ENCODE results near the gene GCH1.
"Not testable (repeated sequence)": the region's sequence is repeated elsewhere in the genome, so short reads cannot be mapped to it uniquely, and the experiment has no call there.

The GCH1 gene

DNA sequence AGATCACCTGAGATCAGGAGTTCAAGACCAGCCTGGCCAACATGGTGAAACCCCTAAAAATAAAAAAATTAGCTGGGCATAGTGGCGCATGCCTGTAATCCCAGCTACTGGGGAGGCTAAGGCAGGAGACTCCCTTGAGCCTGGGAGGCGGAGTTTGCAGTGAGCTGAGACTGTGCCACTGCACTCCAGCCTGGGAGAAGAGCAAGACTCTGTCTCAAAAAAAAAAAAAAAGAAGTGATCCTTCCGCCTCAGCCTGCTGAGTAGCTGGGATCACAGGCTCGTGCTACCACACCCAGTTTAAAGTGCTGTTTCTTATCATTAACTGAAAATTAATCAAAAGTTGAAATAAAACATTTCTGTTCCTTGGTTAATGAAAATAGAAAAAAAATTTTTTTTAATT, 6.3 kb upstream of the GCH1 start:
- DNase-seq (ENCODE audit: low read depth in 3 of 3), result not testable (repeated sequence)

DNA sequence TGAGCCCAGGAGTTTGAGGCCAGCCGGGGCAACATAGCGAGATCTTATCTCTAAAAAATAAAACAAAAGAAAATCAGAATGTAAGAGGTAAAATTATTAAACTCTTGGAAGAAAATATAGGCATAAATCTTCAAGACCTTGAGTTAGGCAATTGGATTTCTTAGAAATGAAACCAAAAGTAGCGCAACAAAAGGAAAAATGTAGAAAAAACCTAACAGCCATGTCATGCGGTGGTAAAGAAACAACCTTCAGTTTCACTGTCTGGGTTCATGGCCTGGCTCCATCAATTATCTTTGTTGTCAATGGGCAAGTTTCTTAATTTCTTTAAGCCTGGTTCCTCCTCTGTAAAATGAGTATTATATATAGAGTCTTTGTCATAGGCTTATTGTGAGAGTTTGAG, 5.6 kb upstream of the GCH1 start:
- DNase-seq (ENCODE audit: low read depth in 3 of 3), result no peak

DNA sequence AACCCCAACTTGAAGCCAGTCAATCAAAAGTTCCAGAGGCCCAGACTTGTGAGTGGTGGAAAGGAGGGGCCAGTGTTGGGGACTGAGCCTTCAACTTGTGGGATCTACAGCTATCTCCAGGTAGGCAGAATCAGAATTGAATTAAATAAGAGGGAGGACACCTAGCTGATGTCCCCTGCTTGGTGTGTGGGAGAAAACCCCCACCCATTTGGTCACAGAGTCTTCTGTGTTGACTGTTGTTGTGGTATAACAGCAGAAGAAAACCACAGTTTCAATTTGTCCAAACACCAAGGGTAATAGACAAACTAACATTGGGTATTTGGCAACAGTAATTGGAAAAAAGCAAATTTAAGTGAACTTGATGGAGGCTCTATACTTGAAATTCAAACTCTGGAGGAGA, 3.4 kb upstream of the GCH1 start:
- DNase-seq (ENCODE audit: low read depth in 3 of 3), result no peak

GRCh38 chr14:54902143-54902520, 494 bp downstream of the GCH1 start:
- peak; percentile 53 to 65 (median 59) for DNase-seq (ENCODE audit: low read depth in 3 of 3)

DNA sequence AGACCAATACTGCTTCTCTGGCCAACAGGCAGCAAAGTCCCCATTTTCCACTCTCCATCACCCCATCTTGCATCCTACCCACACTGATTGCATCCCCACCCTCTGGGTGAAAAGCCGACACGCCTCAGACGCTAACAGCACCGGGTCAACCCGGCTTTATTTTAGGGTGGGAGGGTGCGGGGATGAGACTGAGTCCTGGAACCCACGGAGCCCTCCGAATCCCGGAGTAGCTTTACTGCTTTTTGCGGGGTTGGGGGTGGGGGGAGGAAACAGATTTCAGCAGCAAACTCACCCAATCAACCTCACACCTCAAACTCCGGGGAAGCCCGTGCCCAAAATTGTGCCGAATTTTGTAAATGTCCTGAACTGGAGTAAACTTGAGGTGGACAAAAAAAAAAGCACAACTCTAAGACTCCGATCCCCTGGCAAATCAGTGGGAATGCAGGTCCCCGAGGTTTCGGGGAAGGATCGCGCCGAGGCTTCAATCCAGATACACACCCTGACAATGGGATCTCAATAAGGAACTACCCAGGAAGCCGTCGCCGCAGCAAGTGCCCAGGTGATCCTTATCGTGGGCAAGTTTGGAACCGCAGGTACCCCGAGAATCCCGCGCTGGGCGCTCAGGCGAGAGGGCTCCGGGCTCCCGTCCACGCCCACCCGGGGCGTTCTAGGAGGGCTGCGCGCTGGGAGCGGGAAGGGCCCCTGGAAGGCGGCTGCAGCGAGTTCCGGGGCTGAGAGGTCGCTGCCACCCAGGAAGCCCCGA, 1.1 kb downstream of the GCH1 start:
- DNase-seq (ENCODE audit: low read depth in 3 of 3), result no peak

DNA sequence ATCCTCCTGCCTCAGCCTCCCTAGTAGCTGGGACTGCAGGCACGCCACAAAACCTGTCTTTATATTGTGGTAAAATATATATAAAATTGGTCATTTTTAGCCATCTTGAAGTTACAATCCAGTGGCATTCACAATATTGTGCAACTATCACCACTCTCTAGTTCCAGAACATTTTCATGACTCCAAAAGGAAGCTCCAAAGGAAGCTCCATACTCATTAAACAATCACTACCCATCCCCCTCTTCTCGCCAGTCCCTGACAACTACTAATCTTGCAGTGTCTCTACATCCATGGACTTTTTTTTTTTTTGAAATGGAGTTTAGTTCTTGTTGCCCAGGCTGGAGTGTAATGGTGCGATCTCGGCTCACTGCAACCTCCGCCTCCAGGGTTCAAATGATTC, 3.1 kb downstream of the GCH1 start:
- DNase-seq (ENCODE audit: low read depth in 3 of 3), result no peak

- DNase-seq (ENCODE audit: low read depth in 3 of 3), result not testable (repeated sequence)
These were observed 4.6 kb downstream of the GCH1 start for GRCh38 chr14:54897809-54898555.

DNA sequence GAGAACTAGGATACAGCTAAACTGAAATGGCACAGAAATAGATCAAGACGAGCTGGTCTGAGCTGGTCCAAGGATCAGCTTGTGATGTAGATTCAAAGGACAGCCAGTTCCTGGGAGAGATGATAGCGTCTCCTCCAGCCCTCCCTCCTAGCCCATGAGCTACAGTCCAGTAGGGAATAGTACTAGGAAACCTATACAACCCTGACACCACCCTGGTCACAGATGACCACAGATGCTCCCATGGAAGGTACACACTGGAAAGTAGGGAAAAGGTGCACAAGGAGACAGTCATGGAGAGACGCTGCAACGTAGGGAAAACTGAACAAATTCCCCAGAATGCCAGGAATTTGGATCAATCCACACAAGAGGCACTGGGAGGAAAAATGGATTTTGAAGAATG, 6.9 kb downstream of the GCH1 start:
- no peak for DNase-seq (ENCODE audit: low read depth in 3 of 3)

DNA sequence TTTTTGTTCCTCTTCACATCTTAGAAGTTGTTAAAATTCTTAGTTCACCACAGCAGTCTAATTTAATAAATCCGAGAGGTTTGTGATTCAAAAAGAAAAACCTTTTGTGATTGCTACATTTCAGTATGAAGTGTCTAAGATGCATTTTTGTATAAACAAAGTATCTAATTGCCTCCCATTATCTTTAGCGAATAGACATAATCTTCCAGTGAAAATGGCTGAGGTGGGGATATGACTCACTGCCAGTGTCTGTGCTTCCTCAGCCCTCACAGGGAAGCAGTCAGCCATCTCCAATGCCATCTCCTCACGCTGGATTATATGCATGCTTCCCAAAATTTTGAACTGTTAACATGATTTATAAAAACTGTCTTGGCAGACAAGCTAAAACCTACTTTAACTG, 7.6 kb downstream of the GCH1 start:
- no peak for DNase-seq (ENCODE audit: low read depth in 3 of 3)

DNA sequence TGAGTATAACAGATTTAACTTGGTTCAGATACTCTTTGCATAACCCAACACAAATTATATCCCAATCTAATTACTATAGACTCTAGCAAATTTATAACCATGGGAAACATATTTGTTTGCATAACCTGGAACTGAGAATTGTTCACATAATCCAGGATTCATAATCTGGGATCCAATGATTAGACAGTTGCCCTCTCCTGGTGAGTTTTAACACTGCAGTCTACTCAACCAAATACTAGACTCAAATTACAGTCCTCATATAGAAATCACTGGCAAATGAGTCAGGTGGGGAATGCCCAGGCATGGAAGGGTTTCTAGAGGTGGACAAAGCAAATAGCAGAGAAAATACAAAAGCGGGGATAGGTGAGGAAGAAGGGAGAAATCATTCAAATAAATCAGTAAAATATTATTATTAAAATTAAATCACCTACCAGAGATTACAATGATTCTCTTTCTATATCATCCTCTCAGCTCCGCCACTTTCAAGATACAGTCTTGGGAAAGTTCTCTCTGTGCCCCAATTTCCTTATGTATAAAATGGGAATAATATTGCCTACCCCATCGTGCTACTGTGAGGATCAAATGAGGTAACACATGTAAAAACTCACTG, 9.4 kb downstream of the GCH1 start:
- no peak for DNase-seq (ENCODE audit: low read depth in 3 of 3)

DNA sequence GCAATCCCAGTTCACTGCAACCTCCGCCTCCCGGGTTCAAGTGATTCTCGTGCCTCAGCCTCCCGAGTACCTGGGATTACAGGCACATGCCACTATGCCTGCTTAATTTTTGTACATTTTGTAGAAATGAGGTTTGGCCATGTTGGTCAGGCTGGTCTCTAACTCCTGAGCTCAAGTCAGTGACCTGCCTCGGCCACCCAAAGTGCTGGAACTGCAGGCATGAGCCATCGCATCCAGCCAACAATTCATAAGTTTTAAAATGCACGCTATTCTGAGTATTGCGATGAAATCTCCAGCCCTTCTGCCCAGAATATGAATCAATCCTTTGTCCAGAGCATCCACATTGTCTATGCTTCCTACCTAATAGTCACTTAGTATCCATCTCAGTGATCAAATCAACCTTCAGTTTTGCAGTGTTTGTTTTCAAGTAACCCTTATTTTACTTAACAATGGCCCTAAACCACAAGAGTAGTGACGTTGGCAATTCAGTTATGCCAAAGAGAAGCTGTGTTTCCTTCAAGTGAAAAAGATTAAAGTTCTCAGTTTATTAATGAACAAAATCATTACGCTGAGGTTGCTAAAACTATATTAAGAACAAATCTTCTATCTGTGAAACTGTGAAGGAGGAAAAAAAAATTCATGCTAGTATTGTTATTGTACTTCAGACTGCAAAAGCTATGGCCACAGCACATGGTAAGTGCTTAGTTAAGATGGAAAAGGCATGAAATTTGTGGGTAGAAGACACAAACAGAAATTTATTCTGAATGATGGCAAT, 11.0 kb downstream of the GCH1 start:
- no peak for DNase-seq (ENCODE audit: low read depth in 3 of 3)

DNA sequence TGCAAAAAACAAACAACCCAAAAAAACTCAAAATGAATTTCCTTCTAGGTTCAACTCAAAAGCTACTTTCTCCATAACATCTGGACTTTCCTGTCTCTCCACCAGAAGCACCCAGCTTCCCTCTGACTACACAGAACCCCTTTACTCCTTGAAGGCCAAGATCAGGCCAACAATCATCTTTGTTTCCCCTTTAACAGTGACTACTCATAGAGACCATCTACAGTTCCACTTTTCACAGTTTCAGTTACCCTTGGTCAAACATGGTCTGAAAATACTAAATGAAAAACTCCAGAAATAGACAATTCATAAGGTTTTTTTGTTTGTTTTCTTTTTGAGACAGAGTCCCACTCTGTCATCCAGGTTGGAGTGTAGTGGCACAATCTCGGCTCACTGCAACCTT, 11.8 kb downstream of the GCH1 start:
- DNase-seq (ENCODE audit: low read depth in 3 of 3), result no peak

DNA sequence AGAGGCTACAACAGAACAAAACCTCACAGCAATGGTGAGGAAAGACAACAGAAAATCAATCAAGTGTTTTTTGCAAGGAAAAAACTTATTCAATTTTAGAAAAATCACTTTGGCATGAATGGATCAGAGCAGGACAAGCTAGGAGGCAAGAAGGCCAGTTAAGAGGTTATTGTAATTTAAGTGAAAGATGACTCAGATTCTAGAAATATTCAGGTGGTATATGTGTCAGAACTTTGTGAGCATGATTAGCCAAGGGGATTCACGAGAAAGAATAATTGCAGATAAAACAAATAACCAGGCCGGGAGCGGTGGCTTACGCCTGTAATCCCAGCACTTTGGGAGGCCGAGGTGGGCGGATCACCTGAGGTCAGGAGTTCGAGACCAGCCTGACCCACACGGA, 12.7 kb downstream of the GCH1 start:
- no peak for DNase-seq (ENCODE audit: low read depth in 3 of 3)

- DNase-seq (ENCODE audit: low read depth in 3 of 3), result no peak
These were observed 20.1 kb downstream of the GCH1 start for GRCh38 chr14:54882521-54882920.

GRCh38 chr14:54881761-54882401, 20.7 kb downstream of the GCH1 start:
- DNase-seq (ENCODE audit: low read depth in 3 of 3), result no peak

GRCh38 chr14:54881235-54881760, 21.3 kb downstream of the GCH1 start:
- DNase-seq (ENCODE audit: low read depth in 3 of 3), result no peak

DNA sequence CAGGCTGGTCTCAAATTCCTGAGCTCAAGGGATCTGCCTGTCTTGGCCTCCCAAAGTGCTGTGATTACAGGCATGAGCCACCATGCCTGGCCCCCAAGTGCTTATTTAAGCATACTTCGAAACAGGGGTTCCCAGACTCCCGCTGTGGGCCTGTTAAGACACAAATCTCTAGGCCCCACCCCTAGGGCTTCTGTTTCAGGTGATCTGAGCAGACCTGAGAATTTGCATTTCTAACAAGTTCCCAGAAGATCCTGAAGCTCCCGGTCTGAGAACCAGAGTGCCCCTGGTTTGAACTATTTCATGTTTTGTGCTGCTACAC, 25.0 kb downstream of the GCH1 start:
- no peak for DNase-seq (ENCODE audit: low read depth in 3 of 3)

- no peak for DNase-seq (ENCODE audit: low read depth in 3 of 3)
These were observed 25.5 kb downstream of the GCH1 start for GRCh38 chr14:54877015-54877702.

- DNase-seq (ENCODE audit: low read depth in 3 of 3), result not testable (repeated sequence)
These were observed 27.0 kb downstream of the GCH1 start for GRCh38 chr14:54875648-54876047.

DNA sequence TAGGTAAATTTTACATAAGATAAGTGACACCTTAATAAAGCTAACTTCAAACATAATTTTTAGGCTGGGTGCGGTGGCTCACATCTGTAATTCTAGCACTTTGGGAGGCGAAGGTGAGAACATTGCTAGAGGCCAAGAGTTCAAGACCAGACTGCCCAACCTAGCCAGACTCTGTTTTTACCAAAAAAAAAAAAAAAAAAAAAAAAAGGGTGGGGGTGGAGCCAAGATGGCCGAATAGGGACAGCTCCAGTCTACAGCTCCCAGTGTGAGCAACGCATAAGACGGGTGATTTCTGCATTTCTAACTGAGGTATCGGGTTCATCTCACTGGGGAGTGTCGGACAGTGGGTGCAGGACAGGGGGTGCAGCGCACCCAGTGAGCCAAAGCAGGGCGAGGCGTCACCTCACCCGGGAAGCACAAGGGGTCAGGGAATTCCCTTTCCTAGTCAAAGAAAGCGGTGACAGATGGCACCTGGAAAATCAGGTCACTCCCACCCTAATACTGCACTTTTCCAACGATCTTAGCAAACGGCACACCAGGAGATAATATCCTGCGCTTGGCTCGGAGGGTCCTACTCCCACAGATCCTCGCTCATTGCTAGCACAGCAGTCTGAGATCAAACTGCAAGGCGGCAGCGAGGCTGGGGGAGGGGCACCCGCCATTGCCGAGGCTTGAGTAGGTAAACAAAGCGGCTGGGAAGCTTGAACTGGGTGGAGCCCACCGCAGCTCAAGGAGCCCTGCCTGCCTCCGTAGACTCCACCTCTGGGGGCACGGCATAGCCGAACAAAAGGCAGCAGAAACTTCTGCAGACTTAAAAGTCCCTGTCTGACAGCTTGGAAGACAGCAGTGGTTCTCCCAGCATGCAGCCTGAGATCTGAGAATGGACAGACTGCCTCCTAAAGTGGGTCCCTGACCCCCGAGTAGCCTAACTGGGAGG, 32.2 kb downstream of the GCH1 start:
- not testable (repeated sequence) for DNase-seq (ENCODE audit: low read depth in 3 of 3)

All from stimulated activated CD4-positive, alpha-beta T cell treated with anti-CD3 and anti-CD28 coated beads, TNF-alpha, amount 100 ng/mL, for 4 hours (primary cell).